ENCODE results near the gene RIPOR2.

Gene RIPOR2

DNA sequence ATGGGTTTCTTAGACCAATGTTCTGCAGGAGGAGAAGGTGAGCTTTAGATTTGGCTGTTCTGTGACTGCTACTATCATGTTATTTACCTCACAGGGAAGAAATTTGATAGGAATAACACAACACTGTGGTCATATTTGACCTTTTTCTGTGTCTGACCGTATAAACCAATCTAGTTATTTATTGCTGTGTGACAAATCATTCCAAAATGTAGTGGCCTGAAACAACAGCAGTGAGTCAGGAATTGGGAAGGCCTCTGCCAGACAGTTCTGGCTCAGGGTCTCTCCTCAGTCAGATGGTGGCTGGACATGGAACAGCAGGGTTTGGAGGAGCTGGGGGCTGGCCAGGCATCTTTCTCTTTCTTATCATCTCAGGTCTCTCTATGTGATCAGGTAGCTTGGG is 33.0 kb downstream of the RIPOR2 start:
- ChIA-PET CTCF (interaction anchor here (0.9 to 1.2 kb wide), 2 partner anchors 8 to 14 kb away, joined by 3 read pairs; no protein-coding TSS in a partner anchor), POLR2A (no interaction called here)
- H3K4me3 ChIP-seq (ENCODE audit: low read depth, low read length) = no peak overlapping the region
- TF ChIP-seq, protein P1, sequence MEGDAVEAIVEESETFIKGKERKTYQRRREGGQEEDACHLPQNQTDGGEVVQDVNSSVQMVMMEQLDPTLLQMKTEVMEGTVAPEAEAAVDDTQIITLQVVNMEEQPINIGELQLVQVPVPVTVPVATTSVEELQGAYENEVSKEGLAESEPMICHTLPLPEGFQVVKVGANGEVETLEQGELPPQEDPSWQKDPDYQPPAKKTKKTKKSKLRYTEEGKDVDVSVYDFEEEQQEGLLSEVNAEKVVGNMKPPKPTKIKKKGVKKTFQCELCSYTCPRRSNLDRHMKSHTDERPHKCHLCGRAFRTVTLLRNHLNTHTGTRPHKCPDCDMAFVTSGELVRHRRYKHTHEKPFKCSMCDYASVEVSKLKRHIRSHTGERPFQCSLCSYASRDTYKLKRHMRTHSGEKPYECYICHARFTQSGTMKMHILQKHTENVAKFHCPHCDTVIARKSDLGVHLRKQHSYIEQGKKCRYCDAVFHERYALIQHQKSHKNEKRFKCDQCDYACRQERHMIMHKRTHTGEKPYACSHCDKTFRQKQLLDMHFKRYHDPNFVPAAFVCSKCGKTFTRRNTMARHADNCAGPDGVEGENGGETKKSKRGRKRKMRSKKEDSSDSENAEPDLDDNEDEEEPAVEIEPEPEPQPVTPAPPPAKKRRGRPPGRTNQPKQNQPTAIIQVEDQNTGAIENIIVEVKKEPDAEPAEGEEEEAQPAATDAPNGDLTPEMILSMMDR (IDR thresholded peaks at IDR 0.05; ENCODE audit: insufficient read depth, low read length, missing control alignments) = no peak
- DNase-seq (ENCODE audit: low read depth, low spot score) = no peak

- ChIA-PET CTCF (interaction anchor here (1.2 kb wide), 1 partner anchor 13 kb away, joined by 3 read pairs; no protein-coding TSS in a partner anchor), POLR2A (no interaction called here)
- no peak for DNase-seq (ENCODE audit: low read depth, low spot score)
These were observed 33.9 kb downstream of the RIPOR2 start for GRCh38 chr6:24901698-24902328.

GRCh38 chr6:24900917-24901697 is 34.7 kb downstream of the RIPOR2 start:
- H3K4me3 ChIP-seq (ENCODE audit: low read depth, low read length) = no peak overlapping the region
- ChIA-PET POLR2A (no interaction called here), CTCF (interaction anchor here (0.9 kb wide), 1 partner anchor 169 kb away, joined by 3 read pairs; no protein-coding TSS in a partner anchor)
- TF ChIP-seq, protein P1 (IDR thresholded peaks at IDR 0.05; ENCODE audit: insufficient read depth, low read length, missing control alignments) = no peak
- no peak for DNase-seq (ENCODE audit: low read depth, low spot score)

More at GRCh38 chr6:24901698-24902328, 33.9 kb downstream of the RIPOR2 start:
- no peak overlapping the region for H3K4me3 ChIP-seq (ENCODE audit: low read depth, low read length)
- TF ChIP-seq, protein P1 (IDR thresholded peaks at IDR 0.05; ENCODE audit: insufficient read depth, low read length, missing control alignments) = no peak

GRCh38 chr6:24899997-24900325 is 35.8 kb downstream of the RIPOR2 start:
- TF ChIP-seq, protein P1 (IDR thresholded peaks at IDR 0.05; ENCODE audit: insufficient read depth, low read length, missing control alignments) = no peak
- ChIA-PET CTCF (interaction anchor here (0.9 to 1.7 kb wide), 2 partner anchors 10 to 171 kb away, joined by 3 to 5 read pairs; no protein-coding TSS in a partner anchor), POLR2A (no interaction called here)
- H3K4me3 ChIP-seq (ENCODE audit: low read depth, low read length) = no peak overlapping the region
- no peak for DNase-seq (ENCODE audit: low read depth, low spot score)

- ChIA-PET CTCF (interaction anchor here (0.7 to 1.7 kb wide), 3 partner anchors 9 to 11 kb away, joined by 3 to 5 read pairs (median 3); no protein-coding TSS in a partner anchor), POLR2A (no interaction called here)
- DNase-seq (ENCODE audit: low read depth, low spot score) = no peak
- no peak overlapping the region for H3K4me3 ChIP-seq (ENCODE audit: low read depth, low read length)
- TF ChIP-seq, protein P1 (IDR thresholded peaks at IDR 0.05; ENCODE audit: insufficient read depth, low read length, missing control alignments) = no peak
These were observed 36.4 kb downstream of the RIPOR2 start for GRCh38 chr6:24899136-24899996.

All from AG04449 (cell line).